ENCODE data around the gene KHK.
"Not testable (repeated sequence)": the region's sequence is repeated elsewhere in the genome, so short reads cannot be mapped to it uniquely, and the experiment has no call there.

Gene KHK

DNA sequence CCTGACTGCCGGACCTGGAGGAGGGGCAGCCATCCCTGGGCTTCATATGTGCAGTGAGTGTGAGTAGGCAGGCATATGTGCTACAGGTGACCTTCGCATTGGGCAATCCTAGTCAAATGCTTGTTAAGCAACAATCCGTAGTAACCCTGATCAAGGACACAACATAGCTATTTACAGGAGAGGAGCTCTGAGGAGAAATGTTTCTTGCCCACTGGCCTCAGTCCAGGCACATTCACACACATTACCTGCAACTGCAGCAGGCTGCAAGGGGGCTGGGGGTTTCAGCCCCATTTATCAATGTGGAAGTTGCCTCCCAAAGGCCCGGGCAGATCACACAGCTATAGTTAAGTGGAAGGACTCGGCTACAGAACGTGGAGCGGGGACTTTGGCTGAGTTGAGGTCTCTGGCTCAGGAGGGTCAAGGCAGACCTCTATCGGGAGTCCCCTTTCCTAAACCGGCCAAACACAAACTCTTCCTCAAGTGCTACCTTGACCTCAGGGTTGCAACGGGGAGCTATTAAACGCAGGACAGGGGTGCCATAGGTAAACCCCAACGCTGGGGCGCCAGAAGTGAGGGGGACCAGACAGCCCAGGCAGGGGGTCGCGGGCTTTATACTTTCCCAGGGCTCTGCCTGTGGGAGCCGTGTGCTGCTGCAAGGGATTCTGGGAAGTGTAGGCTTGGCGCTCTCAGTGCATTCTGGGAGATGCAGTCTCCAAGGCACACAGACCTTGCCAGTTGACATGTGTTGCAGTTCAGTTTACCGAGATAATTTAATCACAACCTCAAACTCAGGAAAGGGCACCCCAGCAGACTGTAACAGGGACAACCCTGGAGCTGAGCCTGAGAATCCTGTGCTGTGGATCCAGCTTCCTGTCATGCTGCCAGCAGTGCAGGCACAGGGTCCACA, 9.4 kb downstream of the KHK start:
- peak in 1 of 2 experiments; percentile 31 for DNase-seq (ENCODE audit: low read depth in 2 of 2)

DNA sequence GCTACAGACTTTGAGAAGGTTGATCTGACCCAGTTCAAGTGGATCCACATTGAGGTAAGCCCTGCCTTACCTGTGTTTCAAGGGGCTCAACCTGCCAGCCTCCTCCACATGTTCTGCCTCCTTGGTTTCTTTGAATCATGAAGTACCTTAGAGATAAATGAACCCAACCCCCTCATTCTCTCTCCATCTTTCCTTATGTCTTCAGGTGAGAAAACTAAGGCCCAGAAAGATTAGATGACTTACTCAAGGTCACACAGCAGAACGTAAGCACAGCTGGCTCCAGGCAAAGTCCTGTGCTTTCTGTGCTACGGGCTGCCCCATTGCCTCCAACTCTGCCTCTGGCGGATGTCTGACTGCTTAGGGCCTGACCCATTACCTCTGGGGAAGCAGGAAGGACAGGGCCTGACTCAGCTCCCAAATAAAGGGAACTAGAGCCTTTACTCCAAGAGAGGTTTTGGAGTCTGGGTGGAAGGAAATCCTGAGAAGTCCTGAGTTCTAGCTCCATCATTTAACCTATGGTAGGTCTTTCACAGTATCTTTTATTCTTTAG, 10.3 kb downstream of the KHK start:
- DNase-seq (ENCODE audit: low read depth in 2 of 2), result no peak

DNA sequence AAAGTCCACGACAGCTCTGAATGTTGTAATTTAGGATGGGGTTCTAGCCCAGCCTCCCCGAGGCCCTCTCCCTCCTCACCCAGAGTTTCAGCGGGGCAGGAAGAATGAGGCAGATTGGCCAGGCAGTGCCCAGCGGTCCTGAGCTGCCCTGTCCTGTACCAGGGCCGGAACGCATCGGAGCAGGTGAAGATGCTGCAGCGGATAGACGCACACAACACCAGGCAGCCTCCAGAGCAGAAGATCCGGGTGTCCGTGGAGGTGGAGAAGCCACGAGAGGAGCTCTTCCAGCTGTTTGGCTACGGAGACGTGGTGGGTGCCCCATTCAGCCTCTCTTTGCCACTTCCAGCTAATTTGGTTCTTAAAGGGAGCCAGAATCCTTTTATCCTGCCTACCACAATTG, 10.8 kb downstream of the KHK start:
- DNase-seq (ENCODE audit: low read depth in 2 of 2), result no peak

DNA sequence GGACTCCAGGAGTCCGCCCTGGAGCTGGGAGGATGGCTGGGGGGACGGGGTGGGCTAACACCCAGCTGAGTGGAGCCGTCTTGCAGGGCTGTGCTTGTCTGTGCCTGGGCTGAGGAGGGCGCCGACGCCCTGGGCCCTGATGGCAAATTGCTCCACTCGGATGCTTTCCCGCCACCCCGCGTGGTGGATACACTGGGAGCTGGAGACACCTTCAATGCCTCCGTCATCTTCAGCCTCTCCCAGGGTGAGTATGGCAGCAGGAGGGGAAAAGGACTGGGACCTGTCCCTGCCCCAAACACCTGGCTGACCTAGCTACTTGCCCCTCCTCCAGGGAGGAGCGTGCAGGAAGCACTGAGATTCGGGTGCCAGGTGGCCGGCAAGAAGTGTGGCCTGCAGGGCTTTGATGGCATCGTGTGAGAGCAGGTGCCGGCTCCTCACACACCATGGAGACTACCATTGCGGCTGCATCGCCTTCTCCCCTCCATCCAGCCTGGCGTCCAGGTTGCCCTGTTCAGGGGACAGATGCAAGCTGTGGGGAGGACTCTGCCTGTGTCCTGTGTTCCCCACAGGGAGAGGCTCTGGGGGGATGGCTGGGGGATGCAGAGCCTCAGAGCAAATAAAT, 12.9 kb downstream of the KHK start:
- no peak for DNase-seq (ENCODE audit: low read depth in 2 of 2)

DNA sequence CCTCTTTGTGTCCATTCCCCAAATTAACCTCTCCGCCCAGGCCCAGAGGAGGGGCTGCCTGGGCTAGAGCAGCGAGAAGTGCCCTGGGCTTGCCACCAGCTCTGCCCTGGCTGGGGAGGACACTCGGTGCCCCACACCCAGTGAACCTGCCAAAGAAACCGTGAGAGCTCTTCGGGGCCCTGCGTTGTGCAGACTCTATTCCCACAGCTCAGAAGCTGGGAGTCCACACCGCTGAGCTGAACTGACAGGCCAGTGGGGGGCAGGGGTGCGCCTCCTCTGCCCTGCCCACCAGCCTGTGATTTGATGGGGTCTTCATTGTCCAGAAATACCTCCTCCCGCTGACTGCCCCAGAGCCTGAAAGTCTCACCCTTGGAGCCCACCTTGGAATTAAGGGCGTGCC, 13.5 kb downstream of the KHK start:
- DNase-seq (ENCODE audit: low read depth in 2 of 2), result no peak

DNA sequence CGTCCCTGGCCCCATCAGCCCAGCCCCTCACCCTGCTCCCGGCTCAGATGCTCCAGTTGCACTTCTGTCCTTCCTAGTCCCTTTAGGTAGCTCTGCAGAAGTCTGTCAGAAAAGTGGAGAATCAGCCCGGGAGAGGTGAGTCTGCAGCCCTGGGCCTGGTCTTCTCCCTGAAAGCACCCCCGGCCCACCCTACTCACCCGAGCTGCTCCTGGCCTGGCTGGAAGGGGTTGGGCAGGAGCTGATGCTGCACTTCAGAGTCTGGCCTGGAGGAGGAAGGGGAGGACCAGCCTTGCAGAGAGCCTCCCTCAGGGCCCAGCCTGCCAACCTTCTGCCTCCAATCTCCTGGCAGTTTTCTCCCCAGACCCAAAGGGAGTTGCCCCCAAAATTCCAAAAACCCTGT, 15.8 kb downstream of the KHK start:
- DNase-seq (ENCODE audit: low read depth in 2 of 2), result no peak

DNA sequence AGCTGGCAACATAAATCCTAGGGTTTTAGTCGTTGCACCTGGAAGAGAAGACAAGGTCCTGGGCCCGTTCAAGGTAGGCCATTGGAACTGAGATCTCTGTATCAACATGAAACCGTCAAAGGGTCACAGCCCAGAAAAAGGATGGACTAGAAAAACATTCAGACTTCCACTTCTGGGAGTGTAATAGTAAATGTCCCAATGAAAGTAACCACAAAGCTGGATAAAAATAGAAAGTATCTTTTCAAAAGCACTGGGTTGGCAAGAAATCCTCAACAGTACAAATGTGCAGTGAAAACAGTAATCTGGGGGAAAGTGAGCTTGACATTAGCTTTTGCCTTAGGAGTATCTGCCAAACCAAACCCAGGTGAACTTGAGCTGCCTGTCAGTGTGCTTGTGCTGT, 19.4 kb downstream of the KHK start:
- no peak for DNase-seq (ENCODE audit: low read depth in 2 of 2)

DNA sequence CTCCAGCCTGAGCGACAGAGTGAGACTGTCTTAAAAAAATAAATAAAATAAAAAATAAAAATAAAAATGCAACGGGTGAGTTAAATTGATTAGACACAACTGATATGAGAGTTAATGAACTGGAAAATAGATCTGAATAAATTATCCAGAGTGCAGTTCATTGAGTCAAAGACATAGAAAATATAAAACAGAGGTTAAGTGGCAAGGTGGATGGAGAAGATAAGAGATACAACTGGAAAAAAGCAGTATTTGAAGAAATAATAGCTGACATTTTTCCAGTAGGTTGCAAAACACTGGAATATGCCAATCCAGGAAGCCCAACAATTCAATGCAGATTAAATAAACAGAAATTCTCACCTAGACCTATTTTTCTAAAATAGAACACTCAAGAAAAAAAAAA, 21.6 kb downstream of the KHK start:
- no peak for DNase-seq (ENCODE audit: low read depth in 2 of 2)

DNA sequence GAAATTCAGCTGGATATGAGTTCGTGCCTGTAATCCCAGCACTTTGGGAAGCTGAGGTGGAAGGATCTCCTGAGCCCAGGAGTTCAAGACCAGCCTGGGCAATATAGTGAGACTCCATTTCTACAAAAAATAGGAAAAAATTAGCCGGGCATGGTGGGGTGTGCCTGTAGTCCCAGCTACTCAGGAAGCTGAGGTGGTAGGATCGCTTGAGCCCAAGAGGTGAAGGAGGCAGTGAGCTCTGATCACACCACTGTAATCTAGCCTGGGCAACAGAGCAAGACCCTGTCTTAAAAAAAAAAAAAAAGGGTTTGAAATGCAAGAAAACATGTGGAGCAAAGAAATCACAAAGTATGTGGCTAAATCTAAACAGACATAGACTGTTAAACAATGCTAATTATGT, 22.5 kb downstream of the KHK start:
- no peak for DNase-seq (ENCODE audit: low read depth in 2 of 2)

DNA sequence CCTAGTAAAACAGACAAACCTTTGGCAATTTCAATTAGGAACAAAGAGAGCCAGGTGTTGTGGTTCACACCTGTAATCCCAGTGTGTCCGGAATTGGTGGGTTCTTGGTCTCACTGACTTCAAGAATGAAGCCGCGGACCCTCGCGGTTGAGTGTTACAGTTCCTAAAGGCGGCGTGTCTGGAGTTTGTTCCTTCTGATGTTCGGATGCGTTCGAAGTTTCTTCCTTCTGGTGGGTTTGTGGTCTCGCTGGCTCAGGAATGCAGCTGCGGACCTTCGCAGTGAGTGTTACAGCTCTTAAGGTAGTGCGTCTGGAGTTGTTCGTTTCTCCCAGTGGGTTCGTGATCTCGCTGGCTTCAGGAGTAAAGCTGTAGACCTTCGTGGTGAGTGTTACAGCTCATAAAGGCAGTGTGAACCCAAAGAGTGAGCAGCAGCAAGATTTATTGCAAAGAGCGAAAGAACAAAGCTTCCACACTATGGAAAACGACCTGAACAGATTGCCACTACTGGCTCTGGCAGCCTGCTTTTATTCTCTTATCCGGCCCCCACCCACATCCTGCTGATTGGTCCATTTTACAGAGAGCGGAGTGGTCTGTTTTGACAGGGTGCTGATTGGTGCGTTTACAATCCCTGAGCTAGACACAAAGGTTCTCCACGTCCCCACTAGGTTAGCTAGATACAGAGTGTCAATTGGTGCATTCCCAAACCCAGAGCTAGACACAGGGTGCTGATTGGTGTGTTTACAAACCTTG, 24.2 kb downstream of the KHK start:
- DNase-seq (ENCODE audit: low read depth in 2 of 2), result not testable (repeated sequence)

DNA sequence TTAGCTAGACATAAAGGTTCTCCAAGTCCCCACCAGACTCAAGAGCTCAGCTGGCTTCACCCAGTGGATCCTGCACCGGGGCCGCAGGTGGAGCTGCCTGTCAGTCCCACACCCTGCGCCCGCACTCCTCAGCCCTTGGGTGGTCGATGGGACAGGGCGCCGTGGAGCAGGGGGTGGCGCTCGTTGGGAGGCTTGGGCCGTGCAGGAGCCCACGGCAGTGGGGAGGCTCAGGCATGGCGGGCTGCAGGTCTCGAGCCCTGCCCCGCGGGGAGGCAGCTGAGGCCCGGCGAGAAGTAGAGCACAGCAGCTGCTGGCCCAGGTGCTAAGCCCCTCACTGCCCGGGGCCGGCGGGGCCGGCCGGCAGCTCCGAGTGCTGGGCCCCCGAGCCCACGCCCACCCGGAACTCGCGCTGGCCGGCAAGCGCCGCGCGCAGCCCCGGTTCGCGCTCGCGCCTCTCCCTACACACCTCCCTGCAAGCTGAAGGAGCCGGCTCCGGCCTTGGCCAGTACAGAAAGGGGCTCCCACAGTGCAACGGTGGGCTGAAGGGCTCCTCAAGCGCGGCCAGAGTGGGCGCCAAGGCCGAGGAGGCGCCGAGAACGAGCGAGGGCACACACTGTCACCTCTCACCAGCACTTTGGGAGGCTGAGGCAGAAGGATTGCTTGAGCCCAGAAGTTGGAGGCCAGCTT, 25.0 kb downstream of the KHK start:
- DNase-seq (ENCODE audit: low read depth in 2 of 2), result not testable (repeated sequence)

DNA sequence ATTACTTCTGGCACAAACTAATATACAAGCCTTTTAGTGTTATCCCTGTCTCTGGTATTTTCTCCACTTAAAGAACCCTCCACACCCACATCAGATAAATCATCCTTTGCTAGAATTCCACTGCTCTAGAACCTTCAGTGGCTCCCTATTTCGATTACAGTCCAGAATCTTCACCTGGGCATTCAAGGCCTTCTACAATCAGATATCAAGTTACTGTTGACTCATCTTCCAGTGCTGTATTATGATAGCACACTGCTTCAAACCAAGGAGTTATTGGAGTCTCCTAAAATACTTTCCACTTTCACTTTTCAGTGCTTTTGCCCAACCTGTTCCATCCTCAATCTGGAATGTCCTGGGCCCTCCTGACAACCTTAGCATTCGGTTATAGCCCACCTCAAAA, 28.9 kb downstream of the KHK start:
- DNase-seq (ENCODE audit: low read depth in 2 of 2), result no peak

DNA sequence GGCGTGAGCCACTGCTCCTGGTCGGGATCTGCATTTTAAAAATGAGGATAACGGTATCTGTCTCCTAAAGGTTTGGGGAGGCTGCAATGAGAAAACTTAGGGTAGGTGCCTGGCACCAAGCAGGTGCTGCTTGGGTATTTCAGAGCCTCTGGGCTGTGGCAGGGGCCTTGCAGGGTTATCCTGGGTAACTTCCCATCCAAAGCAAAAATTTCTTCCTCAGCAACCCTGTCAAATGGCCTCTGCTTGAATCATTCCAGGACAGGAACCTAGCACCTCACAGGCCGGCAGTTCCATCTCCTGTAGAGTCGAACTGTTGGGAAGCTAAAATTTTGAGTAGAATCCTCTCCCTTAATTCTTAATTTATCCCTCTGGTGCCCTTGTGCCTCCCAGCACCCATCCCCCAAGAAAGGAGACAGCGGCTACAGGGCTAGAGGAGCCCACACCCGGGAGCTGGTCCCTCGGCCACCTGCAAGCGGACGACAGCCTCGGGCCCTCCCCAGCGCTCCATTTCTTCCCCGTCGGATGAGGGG, 31.5 kb downstream of the KHK start:
- no peak for DNase-seq (ENCODE audit: low read depth in 2 of 2)

DNA sequence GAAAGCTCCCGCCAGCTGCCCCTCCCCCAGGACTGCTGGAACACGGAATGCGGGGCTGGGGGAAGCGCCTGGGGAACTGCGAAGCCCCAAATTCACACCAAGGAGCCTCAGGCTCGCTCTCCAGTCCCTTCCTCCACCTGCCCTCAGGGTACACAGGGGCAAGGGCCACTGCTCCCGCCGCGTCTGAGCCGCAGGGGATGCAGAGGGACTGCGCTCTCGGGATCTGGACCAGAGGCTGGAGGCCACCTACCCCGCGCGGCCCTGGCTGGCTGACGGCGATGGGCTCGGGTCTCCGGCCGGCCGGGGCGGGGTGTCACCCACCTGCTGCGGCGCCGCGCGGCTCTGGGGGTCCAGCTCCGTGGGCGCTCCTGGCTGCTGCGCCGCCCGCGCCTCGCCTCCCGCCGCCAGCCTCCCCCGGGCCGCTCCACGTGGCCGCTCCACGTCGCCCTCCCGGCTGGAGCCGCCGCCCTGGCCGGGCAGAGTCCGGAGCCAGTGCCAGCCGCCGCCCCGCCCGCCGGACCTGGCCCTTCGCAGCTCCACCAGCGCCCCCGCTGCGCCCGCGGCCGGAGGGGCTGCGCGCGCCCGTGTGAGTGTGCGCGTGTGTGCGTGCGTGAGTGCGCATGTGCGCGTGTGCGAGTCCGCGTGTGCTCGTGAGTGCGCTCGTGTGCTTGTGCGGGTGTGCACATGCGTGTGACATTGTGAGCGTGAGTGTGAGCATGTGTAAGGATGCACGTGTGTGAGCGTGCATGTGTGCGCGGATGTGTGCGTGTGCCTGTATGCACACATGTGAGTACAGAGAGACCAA, 32.2 kb downstream of the KHK start, which contains the start of gene CGREF1:
Gene CGREF1, minus strand, starts transcription at position 604 of the 805 bp plus-strand sequence. CDS start 14,762 bp downstream, outside the sequence.
- no peak for DNase-seq (ENCODE audit: low read depth in 2 of 2)

DNA sequence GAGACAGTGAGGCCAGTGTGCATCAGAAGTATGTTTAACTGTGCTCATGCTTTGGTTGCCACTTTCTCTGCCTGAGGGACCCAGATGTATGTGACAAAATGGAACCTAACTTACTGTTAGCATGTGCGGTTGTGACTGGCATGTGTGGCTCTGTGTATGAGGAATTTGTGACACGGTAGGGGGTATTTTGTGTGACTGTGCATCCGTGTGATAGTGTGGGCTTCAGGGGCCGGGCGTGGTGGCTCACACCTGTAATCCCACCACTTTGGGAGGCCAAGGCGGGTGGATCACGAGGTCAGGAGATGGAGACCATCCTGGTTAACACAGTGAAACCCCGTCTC, 32.7 kb downstream of the KHK start:
- not testable (repeated sequence) for DNase-seq (ENCODE audit: low read depth in 2 of 2)

DNA sequence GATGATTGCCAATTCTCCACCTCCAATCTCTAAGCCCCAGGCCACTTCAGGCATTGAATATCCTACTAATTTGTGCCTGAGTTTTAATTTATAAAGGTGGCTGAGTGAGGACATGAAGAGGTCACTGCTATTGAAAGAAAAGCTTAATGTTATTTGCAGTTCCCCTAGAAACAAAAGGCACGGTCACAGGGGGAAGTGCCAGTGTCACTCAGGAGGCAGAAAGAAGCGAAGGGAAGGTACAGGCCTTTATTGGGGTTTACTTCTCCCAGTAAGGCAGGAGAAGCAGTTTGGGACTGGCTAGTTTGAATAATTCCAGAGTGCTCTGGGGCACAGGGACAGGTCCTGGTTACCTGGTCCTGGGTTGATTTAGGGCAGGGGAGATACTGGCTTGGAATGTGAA, 35.3 kb downstream of the KHK start:
- DNase-seq (ENCODE audit: low read depth in 2 of 2), result no peak

DNA sequence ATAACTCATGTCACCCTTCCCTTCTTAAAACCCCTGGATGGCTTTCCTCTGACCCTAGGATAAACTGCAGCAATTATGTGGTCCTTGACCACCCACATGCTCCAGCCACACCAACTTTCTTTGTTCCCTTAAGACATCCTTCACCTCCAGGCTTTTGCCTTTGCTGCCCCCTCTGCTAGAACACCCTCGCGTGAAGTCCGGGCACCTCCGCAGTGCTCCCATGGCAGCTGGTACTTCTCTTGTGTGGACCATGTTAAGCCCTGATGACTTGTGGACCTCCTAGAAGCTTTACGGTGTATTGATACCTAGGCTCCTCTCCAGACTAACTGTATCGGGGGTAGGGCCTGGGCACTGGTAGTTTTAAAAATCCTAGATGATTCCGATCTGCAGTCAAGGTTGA, 36.2 kb downstream of the KHK start:
- DNase-seq (ENCODE audit: low read depth in 2 of 2), result no peak

DNA sequence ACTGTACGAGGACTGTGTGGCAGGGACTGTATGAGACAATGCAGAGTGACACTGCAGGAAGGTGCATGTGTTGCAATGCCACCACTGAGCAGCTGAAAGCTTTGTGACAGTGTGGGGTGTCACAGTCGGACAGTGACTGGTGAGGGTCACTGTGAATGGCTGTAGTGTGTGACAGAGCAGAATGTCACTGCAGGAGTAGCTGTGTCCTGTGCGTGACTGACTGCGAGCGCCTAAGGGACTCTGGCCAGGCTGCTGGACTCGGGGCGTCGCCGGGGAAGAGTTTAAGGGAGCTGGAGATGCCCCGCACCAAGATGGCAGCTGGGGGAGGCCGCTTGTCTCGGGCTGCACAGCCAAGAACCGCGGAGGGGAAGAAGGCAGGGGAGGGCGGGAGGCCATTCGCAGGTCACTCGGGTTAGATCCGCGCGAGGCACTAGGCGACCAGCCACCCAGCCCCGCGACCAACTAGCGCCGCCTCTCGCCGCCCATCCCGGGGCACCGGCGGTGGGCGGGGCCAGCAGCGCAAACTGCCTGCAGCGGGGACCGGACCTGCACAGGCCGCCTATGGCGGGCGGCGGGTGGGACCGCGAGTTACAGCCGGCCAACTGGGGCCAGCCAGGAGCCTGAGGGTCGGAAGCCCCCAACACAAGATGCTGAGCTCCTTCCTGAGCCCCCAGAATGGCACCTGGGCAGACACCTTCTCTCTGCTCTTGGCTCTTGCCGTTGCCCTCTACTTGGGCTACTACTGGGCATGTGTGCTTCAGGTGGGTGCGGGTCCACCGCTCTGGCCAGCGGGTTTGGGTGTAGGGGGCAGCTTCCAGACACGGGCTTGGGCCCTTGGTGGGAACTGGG, 37.0 kb downstream of the KHK start, which contains the start of gene ABHD1:
Gene ABHD1, plus strand, starts transcription at position 514 of the 849 bp plus-strand sequence. Its CDS starts 134 bp downstream, at position 648.
- DNase-seq (ENCODE audit: low read depth in 2 of 2), result peak in 1 of 2 experiments; percentile 54

DNA sequence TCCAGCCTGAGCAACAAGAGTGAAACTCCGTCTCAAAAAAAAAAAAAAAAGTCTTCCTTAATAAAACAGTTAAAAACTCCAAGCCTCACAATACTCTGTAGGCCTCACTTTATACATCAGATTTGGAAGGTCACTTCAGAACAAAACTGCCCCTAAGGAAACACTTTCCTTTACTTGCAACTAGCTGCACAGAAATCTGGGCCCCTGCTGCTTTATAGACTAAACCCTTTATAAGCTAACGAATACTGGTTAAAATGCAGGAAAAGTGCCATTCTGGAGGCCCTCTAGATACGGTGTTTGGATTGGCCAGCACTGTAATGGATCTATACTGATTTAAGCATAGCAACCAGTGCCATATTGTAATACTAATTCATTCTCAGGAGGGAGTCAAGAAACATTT, 38.5 kb downstream of the KHK start:
- no peak for DNase-seq (ENCODE audit: low read depth in 2 of 2)

Measured in stimulated activated CD4-positive, alpha-beta T cell treated with anti-CD3 and anti-CD28 coated beads, Interleukin-12 subunit alpha, Interleukin-12 subunit beta, amount 100 ng/mL, for 24 hours (primary cell).